Brain microvascular endothelial cell (primary cell): ENCODE measurements around the gene SUCLG2.
A peak's percentile ranks its signal among the peaks of the same experiment; 100 is the strongest.

Experiments used
- DNase-seq: peaks from one replicate; pipeline ENCODE4 v3.0.0-alpha.2; 2020
- H3K27ac ChIP-seq: fragments of 250-450 bp; sonication (Bioruptor Pico); 2 replicates; pipeline ENCODE4 v1.5.1; 2020; ENCODE audit warnings: mild to moderate bottlenecking, moderate library complexity
- H3K27me3 ChIP-seq: fragments of 250-450 bp; sonication (Bioruptor Pico); replicated peaks from 2 replicates; pipeline ENCODE4 v1.5.1; 2020; ENCODE audit warnings: mild to moderate bottlenecking
- H3K36me3 ChIP-seq: fragments of 250-450 bp; sonication (Bioruptor Pico); replicated peaks from 2 replicates; pipeline ENCODE4 v1.5.1; 2020; ENCODE audit warnings: mild to moderate bottlenecking
- H3K4me3 ChIP-seq: 2 replicates; pipeline ENCODE4 v1.5.1; 2011; ENCODE audit warnings: low read depth, mild to moderate bottlenecking, control low read depth, low read length, moderate library complexity
- CTCF ChIP-seq: IDR thresholded peaks from 2 replicates; pipeline ENCODE4 v1.5.1; 2011; ENCODE audit warnings: low read depth, mild to moderate bottlenecking, moderate library complexity, low read length, control low read depth, inconsistent platforms; ENCODE audit errors: missing control alignments
- in situ Hi-C: cut with HindIII; loops from 2 replicates; pipeline ENCODE4 v1.10.0; 2017; ENCODE audit warnings: low sequenced_read_pairs, low pct_ligation_motif_present

Gene SUCLG2

DNA sequence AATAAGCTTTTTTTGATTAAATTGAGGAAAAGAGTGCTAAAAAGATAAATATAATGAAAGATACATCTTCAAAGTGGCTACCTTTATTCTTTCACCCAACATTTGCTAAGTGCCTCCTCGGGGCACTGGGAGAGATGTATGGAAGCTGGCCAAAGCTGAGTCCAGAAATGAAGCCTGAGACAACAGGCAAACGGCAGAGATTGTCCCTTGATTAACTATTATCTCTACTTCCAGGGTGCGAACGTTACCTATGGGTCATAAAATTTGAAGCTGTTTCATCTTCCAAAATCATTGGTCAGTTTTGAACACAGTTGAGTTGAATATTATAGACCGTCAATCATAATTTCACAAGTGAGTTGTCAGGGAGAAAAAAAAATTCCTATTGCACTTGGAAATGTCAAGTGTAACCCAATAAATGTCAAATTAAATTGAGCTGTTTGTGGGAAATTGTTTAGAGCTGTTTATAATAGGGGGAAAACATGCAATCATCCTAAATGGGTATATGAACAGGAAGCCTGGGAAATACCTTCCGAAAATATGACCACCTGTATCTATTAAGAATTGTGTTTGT is 73.9 kb downstream of the SUCLG2 start:
- Histone ChIP-seq H3K27ac (no peak overlapping the region), H3K36me3 (no peaks in the 10 kb centered on the region), H3K4me3 (no peak overlapping the region), H3K27me3 (no peaks in the 10 kb centered on the region)
- in situ Hi-C loops = no loop called here
- TF ChIP-seq CTCF = no peak
- no peak for DNase-seq

DNA sequence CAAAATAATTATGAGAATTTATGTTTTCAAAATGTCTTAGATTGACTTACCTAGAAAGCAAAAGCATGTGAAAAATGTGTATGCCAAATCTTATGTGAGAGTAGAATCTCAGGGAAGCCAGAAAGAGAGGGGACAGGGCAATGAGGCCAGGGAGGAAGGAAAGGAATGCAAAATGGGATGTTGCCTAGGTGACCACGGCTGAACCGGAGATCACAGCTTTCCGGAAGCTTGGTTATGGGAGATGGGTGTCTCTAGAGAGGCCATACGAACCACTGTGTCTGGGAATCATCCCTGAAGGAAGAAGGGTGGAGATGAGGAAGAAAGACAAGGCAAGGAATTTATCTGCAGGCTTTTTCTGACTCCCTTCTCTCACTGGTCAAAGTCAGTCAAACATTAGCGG is 76.0 kb downstream of the SUCLG2 start:
- no peak overlapping the region for H3K27ac ChIP-seq
- TF ChIP-seq CTCF = no peak
- DNase-seq = peak; percentile 12
- in situ Hi-C loops = no loop called here
- no peaks in the 10 kb centered on the region for H3K27me3 ChIP-seq
- H3K36me3 ChIP-seq = no peaks in the 10 kb centered on the region
- H3K4me3 ChIP-seq = no peak overlapping the region

- Histone ChIP-seq H3K27me3 (no peaks in the 10 kb centered on the region), H3K27ac (no peak overlapping the region), H3K4me3 (no peak overlapping the region), H3K36me3 (no peaks in the 10 kb centered on the region)
- in situ Hi-C loops = no loop called here
- TF ChIP-seq CTCF = no peak
- no peak for DNase-seq
Observed at GRCh38 chr3:67576441-67576840, 78.0 kb downstream of the SUCLG2 start.

- in situ Hi-C loops = no loop called here
- H3K4me3 ChIP-seq = no peak overlapping the region
- no peak for DNase-seq
- no peaks in the 10 kb centered on the region for H3K36me3 ChIP-seq
- TF ChIP-seq CTCF = no peak
- H3K27ac ChIP-seq = no peak overlapping the region
- no peaks in the 10 kb centered on the region for H3K27me3 ChIP-seq
Observed at GRCh38 chr3:67569324-67569723, 85.1 kb downstream of the SUCLG2 start.

- in situ Hi-C loops = no loop called here
- no peaks in the 10 kb centered on the region for H3K36me3 ChIP-seq
- no peak for TF ChIP-seq CTCF
- H3K4me3 ChIP-seq = no peak overlapping the region
- no peak for DNase-seq
- H3K27me3 ChIP-seq = no peaks in the 10 kb centered on the region
- H3K27ac ChIP-seq = no peak overlapping the region
Observed at GRCh38 chr3:67567893-67568292, 86.5 kb downstream of the SUCLG2 start.

GRCh38 chr3:67564973-67565372 is 89.4 kb downstream of the SUCLG2 start:
- H3K36me3 ChIP-seq = no peaks in the 10 kb centered on the region
- TF ChIP-seq CTCF = no peak
- no peak overlapping the region for H3K4me3 ChIP-seq
- no peaks in the 10 kb centered on the region for H3K27me3 ChIP-seq
- no peak for DNase-seq
- in situ Hi-C loops = no loop called here
- H3K27ac ChIP-seq = no peak overlapping the region
